HG02623 (cell line): ENCODE data around the gene GZMM.

Experiments used
- ATAC-seq: cut with Tn5 transposase; IDR thresholded peaks from one replicate; pipeline ENCODE4 v1.9.1; 2021; ENCODE audit warnings: moderate library complexity; ENCODE audit not compliant: unreplicated experiment

Gene GZMM

GRCh38 chr19:533364-534058 lies 10.3 kb upstream of the GZMM start:
- ATAC-seq = no peak

- no peak for ATAC-seq
Observed at GRCh38 chr19:534088-534487, 9.8 kb upstream of the GZMM start.

- ATAC-seq = no peak
Observed at GRCh38 chr19:535017-535835, 8.6 kb upstream of the GZMM start.

- no peak for ATAC-seq
Observed at GRCh38 chr19:536031-536880, 7.6 kb upstream of the GZMM start.

- ATAC-seq = no peak
Observed at GRCh38 chr19:536881-537404, 6.9 kb upstream of the GZMM start.

- ATAC-seq = no peak
Observed at GRCh38 chr19:538641-539428, 5.0 kb upstream of the GZMM start.

- no peak for ATAC-seq
Observed at GRCh38 chr19:539429-540030, 4.3 kb upstream of the GZMM start.

- no peak for ATAC-seq
Observed at GRCh38 chr19:540867-541637, 2.8 kb upstream of the GZMM start.

GRCh38 chr19:541699-542098 lies 2.2 kb upstream of the GZMM start:
- ATAC-seq = no peak

- no peak for ATAC-seq
Observed at GRCh38 chr19:542173-542866, 1.5 kb upstream of the GZMM start.

- ATAC-seq = no peak
Observed at GRCh38 chr19:547117-547516, 3.3 kb downstream of the GZMM start.

GRCh38 chr19:547836-548720 lies 4.2 kb downstream of the GZMM start:
- ATAC-seq = no peak

GRCh38 chr19:548886-549830 lies 5.3 kb downstream of the GZMM start:
- ATAC-seq = no peak

- no peak for ATAC-seq
Observed at GRCh38 chr19:554817-555216, 11.0 kb downstream of the GZMM start.

- ATAC-seq = no peak
Observed at GRCh38 chr19:555474-555808, 11.6 kb downstream of the GZMM start.

GRCh38 chr19:556611-557382 lies 12.9 kb downstream of the GZMM start:
- no peak for ATAC-seq
